B cell (primary cell): ENCODE measurements around the gene TTC28. TPM values are rescaled to one million over a fixed set of nuclear protein-coding genes. Genes with fewer than 3 reads are reported as not detected.

Source experiments
- ATAC-seq: fragments of 200-7000 bp; cut with Tn5 transposase; one replicate; pipeline ENCODE4 v1.10.0; 2021; ENCODE audit warnings: low read depth, mild to moderate bottlenecking, moderate number of reproducible peaks, moderate library complexity
- CTCF ChIA-PET: fragments of 350-600 bp; sonication (Branson Sonifier 250); formaldehyde crosslinking; loops from one replicate; lab custom pipeline; 2021; ENCODE audit warnings: antibody characterized with exemption, inconsistent platforms; lab: Charles Lee
- POLR2A ChIA-PET: fragments of 350-600 bp; sonication (Branson Sonifier 250); formaldehyde crosslinking; loops from one replicate; lab custom pipeline; 2021; ENCODE audit warnings: antibody characterized with exemption; lab: Charles Lee
- DNase-seq: peaks from one replicate; pipeline ENCODE4 v3.0.0; 2013
- H2AFZ ChIP-seq: 2 replicates; pipeline ENCODE4 v1.6.1; 2012; ENCODE audit warnings: mild to moderate bottlenecking, low read depth, low read length; ENCODE audit not compliant: insufficient read depth, poor library complexity, severe bottlenecking
- H3K27ac ChIP-seq, 2 donors: 1 replicate in 1 of 2; 2 replicates in 1 of 2; pipeline ENCODE4 v1.5.1; 2012 to 2013; ENCODE audit warnings: low read length in 2 of 2, mild to moderate bottlenecking in 2 of 2, moderate library complexity in 1 of 2
- H3K27me3 ChIP-seq, 4 experiments: fragments of 200-600 bp in 1 of 4; sonication (generic) in 1 of 4; replicated peaks in 1 of 4; 1 replicate in 2 of 4; 2 replicates in 2 of 4; pipeline versions ENCODE4 v1.6.1 to v1.7.0; 2013 to 2016; ENCODE audit warnings: low read length in 3 of 4, mild to moderate bottlenecking in 2 of 4, mixed read lengths in 1 of 4, moderate library complexity in 1 of 4; ENCODE audit not compliant: insufficient read depth in 4 of 4, control insufficient read depth in 3 of 4; ENCODE audit errors: control extremely low read depth in 1 of 4
- H3K36me3 ChIP-seq, 2 experiments: replicated peaks in 1 of 2; 1 replicate in 1 of 2; 2 replicates in 1 of 2; pipeline versions ENCODE4 v1.6.1 to v1.7.1; 2013; ENCODE audit warnings: low read length in 1 of 2; ENCODE audit not compliant: insufficient read depth in 2 of 2, control insufficient read depth in 1 of 2; ENCODE audit errors: control extremely low read depth in 1 of 2, extremely low read depth in 1 of 2
- H3K4me1 ChIP-seq, 2 donors: fragments of 200-600 bp in 1 of 2; sonication (generic) in 1 of 2; 1 replicate in 1 of 2; 2 replicates in 1 of 2; pipeline versions ENCODE4 v1.5.1 to v1.6.1; 2013 to 2017; ENCODE audit warnings: low read length in 2 of 2; ENCODE audit not compliant: control insufficient read depth in 2 of 2, insufficient read depth in 2 of 2
- H3K4me2 ChIP-seq: replicated peaks from 2 replicates; pipeline ENCODE3; 2012; ENCODE audit warnings: mild to moderate bottlenecking, low read depth, low read length; ENCODE audit not compliant: poor library complexity, severe bottlenecking
- H3K4me3 ChIP-seq, 5 experiments: fragments of 200-600 bp in 1 of 5; sonication (generic) in 1 of 5; 1 replicate in 3 of 5; 2 replicates in 2 of 5; pipeline versions ENCODE4 v1.5.1 to v1.7.0; 2011 to 2016; ENCODE audit warnings: low read length in 4 of 5, mild to moderate bottlenecking in 4 of 5, low read depth in 2 of 5, control low read depth in 1 of 5, moderate library complexity in 1 of 5; ENCODE audit not compliant: insufficient read depth in 1 of 5; ENCODE audit errors: control extremely low read depth in 1 of 5, extremely low read depth in 1 of 5
- H3K79me2 ChIP-seq: fragments of 200-600 bp; sonication (generic); one replicate; pipeline ENCODE4 v1.6.0; 2016; ENCODE audit warnings: low read length; ENCODE audit not compliant: control insufficient read depth, insufficient read depth
- H3K9ac ChIP-seq: fragments of 200-600 bp; sonication (generic); 2 replicates; pipeline ENCODE4 v1.6.1; 2017; ENCODE audit warnings: mild to moderate bottlenecking, low read length, moderate library complexity
- H3K9me3 ChIP-seq, 3 donors: one replicate each; pipeline versions ENCODE4 v1.6.1 to v1.7.1; 2013; ENCODE audit warnings: low read length in 2 of 3; ENCODE audit not compliant: control insufficient read depth in 2 of 3, insufficient read depth in 1 of 3; ENCODE audit errors: control extremely low read depth in 1 of 3
- H4K20me1 ChIP-seq: 2 replicates; pipeline ENCODE4 v1.6.0; 2012; ENCODE audit warnings: mild to moderate bottlenecking, low read length; ENCODE audit not compliant: insufficient read depth, control insufficient read depth, poor library complexity, severe bottlenecking
- H3K27ac Mint-ChIP-seq: one replicate; pipeline ENCODE4 v1.8.0; 2021; ENCODE audit warnings: mixed read lengths
- H3K27me3 Mint-ChIP-seq: one replicate; pipeline ENCODE4 v1.8.0; 2021; ENCODE audit warnings: mixed read lengths
- H3K4me1 Mint-ChIP-seq: one replicate; pipeline ENCODE4 v1.8.0; 2021; ENCODE audit warnings: mixed read lengths
- H3K4me3 Mint-ChIP-seq: one replicate; pipeline ENCODE4 v1.8.0; 2021; ENCODE audit warnings: mixed read lengths
- H3K9me3 Mint-ChIP-seq: one replicate; pipeline ENCODE4 v1.8.0; 2022; ENCODE audit warnings: mixed read lengths; ENCODE audit not compliant: insufficient read depth
- EZH2 ChIP-seq: IDR thresholded peaks from 2 replicates; pipeline ENCODE4 v1.6.1; 2012; ENCODE audit warnings: borderline replicate concordance, low read depth, mild to moderate bottlenecking, moderate library complexity, low read length; ENCODE audit not compliant: insufficient read depth, poor library complexity, severe bottlenecking
- WGBS: methylation state at CpG from one replicate; pipeline ENCODE4 v1.1.5; 2013; ENCODE audit warnings: missing lambda C conversion rate; ENCODE audit not compliant: insufficient coverage; 5-methylcytosine and 5-hydroxymethylcytosine counted together
- intact Hi-C: fragments of 100-400 bp; cut with micrococcal nuclease; formaldehyde crosslinking; loops from one replicate; pipeline ENCODE4 v1.10.0; 2022
- polyA plus RNA-seq: library from polyadenylated mRNA; depleted of rRNA; stranded (reverse); fragments of >200 nt; gene quantifications from 2 replicates; pipeline ENCODE4 v1.2.3, GENCODE V29; 2012
- total RNA-seq, 2 donors: library from RNA; stranded (reverse); fragments of 120-200 nt in 1 of 2; gene quantifications; 1 replicate in 1 of 2; 2 replicates in 1 of 2; pipeline versions ENCODE4 v1.2.3 to v1.2.4, GENCODE V29; 2013 to 2022
- TF ChIP-seq, protein P1 (sequence below): fragments of 200-600 bp; IDR thresholded peaks from one replicate; pipeline ENCODE4 v1.8.0; 2022; ENCODE audit warnings: antibody characterized with exemption, mild to moderate bottlenecking

TTC28 gene
- total and polyA plus RNA-seq, 2 donors (not counting 1 experiment from before 2014, with no cell fraction given), result 4.5 to 7.3 TPM

DNA sequence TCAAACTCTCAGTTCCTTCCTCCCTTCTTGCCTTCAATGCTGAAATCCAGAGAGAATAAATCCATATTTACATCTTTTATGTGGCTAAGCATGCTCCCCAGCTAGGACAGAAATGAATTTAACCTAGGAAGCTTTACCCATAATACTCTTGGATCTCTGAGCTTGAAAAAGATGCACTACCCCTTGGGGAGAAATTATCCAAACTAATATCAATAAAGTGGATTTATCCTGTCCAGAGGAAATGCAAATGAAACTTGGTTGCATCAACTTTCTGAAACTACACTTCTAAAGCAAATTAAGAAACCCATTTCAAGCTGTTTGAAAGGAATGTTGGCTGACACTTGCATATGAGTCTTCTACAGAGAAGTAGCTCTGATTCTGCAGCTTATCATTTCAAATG is 347.9 kb downstream of the TTC28 start:
- intact Hi-C loops, result no loop called here
- Histone ChIP-seq H3K27me3 (no peaks in the 10 kb centered on the region), H3K36me3 (no peaks in the 10 kb centered on the region), H3K27ac (no peak overlapping the region), H4K20me1 (no peaks in the 10 kb centered on the region), H3K4me1 (no peaks in the 10 kb centered on the region), H3K79me2 (no peaks in the 10 kb centered on the region), H3K9ac (no peak overlapping the region), H3K4me3 (no peak overlapping the region), H3K9me3 (no peaks in the 10 kb centered on the region), H2AFZ (no peak overlapping the region), H3K4me2 (no peak overlapping the region)
- H3K4me3 Mint-ChIP-seq, result no peak overlapping the region
- ATAC-seq (no peak), DNase-seq (no peak)
- ChIA-PET POLR2A (no interaction called here), CTCF (no interaction called here)
- H3K4me1 Mint-ChIP-seq, result no peaks in the 10 kb centered on the region
- TF ChIP-seq EZH2, result no peak
- TF ChIP-seq, protein P1, sequence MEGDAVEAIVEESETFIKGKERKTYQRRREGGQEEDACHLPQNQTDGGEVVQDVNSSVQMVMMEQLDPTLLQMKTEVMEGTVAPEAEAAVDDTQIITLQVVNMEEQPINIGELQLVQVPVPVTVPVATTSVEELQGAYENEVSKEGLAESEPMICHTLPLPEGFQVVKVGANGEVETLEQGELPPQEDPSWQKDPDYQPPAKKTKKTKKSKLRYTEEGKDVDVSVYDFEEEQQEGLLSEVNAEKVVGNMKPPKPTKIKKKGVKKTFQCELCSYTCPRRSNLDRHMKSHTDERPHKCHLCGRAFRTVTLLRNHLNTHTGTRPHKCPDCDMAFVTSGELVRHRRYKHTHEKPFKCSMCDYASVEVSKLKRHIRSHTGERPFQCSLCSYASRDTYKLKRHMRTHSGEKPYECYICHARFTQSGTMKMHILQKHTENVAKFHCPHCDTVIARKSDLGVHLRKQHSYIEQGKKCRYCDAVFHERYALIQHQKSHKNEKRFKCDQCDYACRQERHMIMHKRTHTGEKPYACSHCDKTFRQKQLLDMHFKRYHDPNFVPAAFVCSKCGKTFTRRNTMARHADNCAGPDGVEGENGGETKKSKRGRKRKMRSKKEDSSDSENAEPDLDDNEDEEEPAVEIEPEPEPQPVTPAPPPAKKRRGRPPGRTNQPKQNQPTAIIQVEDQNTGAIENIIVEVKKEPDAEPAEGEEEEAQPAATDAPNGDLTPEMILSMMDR, result no peak
- H3K27me3 Mint-ChIP-seq, result no peaks in the 10 kb centered on the region
- peaks cover 2% of the 10 kb centered on the region for H3K9me3 Mint-ChIP-seq
- H3K27ac Mint-ChIP-seq, result no peak overlapping the region

GRCh38 chr22:28329186-28330073 is 350.2 kb downstream of the TTC28 start:
- no peaks in the 10 kb centered on the region for H3K9me3 ChIP-seq
- 100% methylated on average over 2 of the region's 3 CpGs for WGBS
- H3K27ac ChIP-seq, result no peak overlapping the region
- H3K4me3 ChIP-seq, result no peak overlapping the region
- Mint-ChIP-seq H3K4me1 (no peaks in the 10 kb centered on the region), H3K27me3 (peaks cover 3% of the 10 kb centered on the region), H3K9me3 (no peaks in the 10 kb centered on the region), H3K27ac (no peak overlapping the region), H3K4me3 (no peak overlapping the region)
- H3K79me2 ChIP-seq, result no peaks in the 10 kb centered on the region
- H3K4me2 ChIP-seq, result no peak overlapping the region
- H4K20me1 ChIP-seq, result no peaks in the 10 kb centered on the region
- DNase-seq (no peak), ATAC-seq (no peak)
- intact Hi-C loops, result no loop called here
- no peaks in the 10 kb centered on the region for H3K36me3 ChIP-seq
- POLR2A ChIA-PET, result no interaction called here
- CTCF ChIA-PET, result no interaction called here
- no peaks in the 10 kb centered on the region for H3K27me3 ChIP-seq
- H3K9ac ChIP-seq, result no peak overlapping the region
- H2AFZ ChIP-seq, result no peak overlapping the region
- TF ChIP-seq, protein P1, result no peak
- no peak for TF ChIP-seq EZH2
- no peaks in the 10 kb centered on the region for H3K4me1 ChIP-seq
